Measurements from ENCODE around the gene GPR37.

The GPR37 gene

GRCh38 chr7:124718032-124718766 lies 47.4 kb downstream of the GPR37 start:
- no peaks in the 10 kb centered on the region for H3K36me3 ChIP-seq
- no peak overlapping the region for H3K27ac ChIP-seq
- TF ChIP-seq, protein P1, sequence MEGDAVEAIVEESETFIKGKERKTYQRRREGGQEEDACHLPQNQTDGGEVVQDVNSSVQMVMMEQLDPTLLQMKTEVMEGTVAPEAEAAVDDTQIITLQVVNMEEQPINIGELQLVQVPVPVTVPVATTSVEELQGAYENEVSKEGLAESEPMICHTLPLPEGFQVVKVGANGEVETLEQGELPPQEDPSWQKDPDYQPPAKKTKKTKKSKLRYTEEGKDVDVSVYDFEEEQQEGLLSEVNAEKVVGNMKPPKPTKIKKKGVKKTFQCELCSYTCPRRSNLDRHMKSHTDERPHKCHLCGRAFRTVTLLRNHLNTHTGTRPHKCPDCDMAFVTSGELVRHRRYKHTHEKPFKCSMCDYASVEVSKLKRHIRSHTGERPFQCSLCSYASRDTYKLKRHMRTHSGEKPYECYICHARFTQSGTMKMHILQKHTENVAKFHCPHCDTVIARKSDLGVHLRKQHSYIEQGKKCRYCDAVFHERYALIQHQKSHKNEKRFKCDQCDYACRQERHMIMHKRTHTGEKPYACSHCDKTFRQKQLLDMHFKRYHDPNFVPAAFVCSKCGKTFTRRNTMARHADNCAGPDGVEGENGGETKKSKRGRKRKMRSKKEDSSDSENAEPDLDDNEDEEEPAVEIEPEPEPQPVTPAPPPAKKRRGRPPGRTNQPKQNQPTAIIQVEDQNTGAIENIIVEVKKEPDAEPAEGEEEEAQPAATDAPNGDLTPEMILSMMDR (IDR thresholded peaks at IDR 0.05), result no peak
- DNase-seq, result no peak
- intact Hi-C loops (cut with DNase I; ENCODE audit: low total_unique reads), result loop anchor here (5.0 kb wide), 1 partner anchor 609 kb away; no protein-coding TSS in a partner anchor
- H3K4me3 ChIP-seq, result no peak overlapping the region
- H3K9me3 ChIP-seq, result no peaks in the 10 kb centered on the region
- H3K4me1 ChIP-seq, result peaks cover 0 to 8% (median 2%) of the 10 kb centered on the region in 4 donors
- no peaks in the 10 kb centered on the region for H3K27me3 ChIP-seq

- TF ChIP-seq, protein P1 (IDR thresholded peaks at IDR 0.05), result no peak
- no peak overlapping the region for H3K4me3 ChIP-seq
- H3K9me3 ChIP-seq, result no peaks in the 10 kb centered on the region
- H3K36me3 ChIP-seq, result no peaks in the 10 kb centered on the region
- intact Hi-C loops (cut with DNase I; ENCODE audit: low total_unique reads), result loop anchor here (5.0 kb wide), 1 partner anchor 610 kb away; no protein-coding TSS in a partner anchor
- peaks cover 0 to 21% (median 4%) of the 10 kb centered on the region in 4 donors for H3K4me1 ChIP-seq
- H3K27me3 ChIP-seq, result no peaks in the 10 kb centered on the region
- H3K27ac ChIP-seq, result no peak overlapping the region
- no peak for DNase-seq
Measured at GRCh38 chr7:124716894-124717293, 48.7 kb downstream of the GPR37 start.

DNA sequence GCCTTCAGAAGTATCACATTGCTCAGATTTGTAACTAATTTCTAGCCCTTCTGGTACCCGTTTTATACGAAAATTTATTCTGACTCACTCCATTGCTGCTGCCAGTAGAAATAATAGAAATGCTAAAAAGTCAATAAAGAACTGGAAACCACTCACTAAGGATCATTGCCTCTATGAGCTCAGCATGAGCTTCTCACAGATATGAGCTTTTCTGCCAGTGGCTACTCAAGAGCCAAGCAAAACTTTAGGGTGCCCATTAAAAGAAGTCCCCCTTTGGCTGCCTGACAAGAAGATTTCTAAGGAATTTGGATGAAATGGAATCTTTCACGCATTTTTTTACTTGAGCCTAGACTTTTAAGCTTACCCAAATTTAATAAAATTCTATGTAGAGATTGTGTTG lies 52.5 kb downstream of the GPR37 start:
- TF ChIP-seq, protein P1 (IDR thresholded peaks at IDR 0.05), result no peak
- Histone ChIP-seq H3K27me3 (no peaks in the 10 kb centered on the region), H3K4me3 (no peak overlapping the region), H3K9me3 (peaks cover 0 to 8% (median 0%) of the 10 kb centered on the region in 3 donors), H3K27ac (peak overlapping the region; percentile 1 to 23), H3K36me3 (no peaks in the 10 kb centered on the region), H3K4me1 (peaks cover 0 to 27% (median 4%) of the 10 kb centered on the region in 4 donors)
- intact Hi-C loops (cut with DNase I; ENCODE audit: low total_unique reads), result no loop called here
- no peak for DNase-seq

DNA sequence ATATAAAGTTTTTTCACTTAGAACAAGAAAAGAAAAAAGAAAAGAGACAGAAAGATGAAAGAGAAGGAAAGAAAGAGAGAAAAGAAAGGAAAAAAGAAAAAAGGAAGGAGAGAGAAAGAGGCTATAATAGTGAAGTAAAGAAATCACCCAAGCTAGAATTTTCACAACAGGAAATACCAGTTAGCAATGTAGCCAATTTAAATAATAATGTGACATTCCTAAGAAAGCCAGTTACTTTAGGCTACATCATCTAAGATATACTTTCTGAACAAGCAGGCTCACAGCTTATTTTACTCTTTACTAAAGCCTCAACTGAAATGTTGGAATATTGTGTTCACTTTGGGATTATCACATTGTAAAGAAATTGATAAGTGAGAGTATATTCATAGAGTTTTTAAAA lies 53.6 kb downstream of the GPR37 start:
- intact Hi-C loops (cut with DNase I; ENCODE audit: low total_unique reads), result no loop called here
- peaks cover 0 to 9% (median 0%) of the 10 kb centered on the region in 3 donors for H3K9me3 ChIP-seq
- no peaks in the 10 kb centered on the region for H3K36me3 ChIP-seq
- H3K27me3 ChIP-seq, result no peaks in the 10 kb centered on the region
- DNase-seq, result no peak
- TF ChIP-seq, protein P1 (IDR thresholded peaks at IDR 0.05), result no peak
- no peak overlapping the region for H3K4me3 ChIP-seq
- peaks cover 0 to 27% (median 4%) of the 10 kb centered on the region in 4 donors for H3K4me1 ChIP-seq
- no peak overlapping the region for H3K27ac ChIP-seq

DNA sequence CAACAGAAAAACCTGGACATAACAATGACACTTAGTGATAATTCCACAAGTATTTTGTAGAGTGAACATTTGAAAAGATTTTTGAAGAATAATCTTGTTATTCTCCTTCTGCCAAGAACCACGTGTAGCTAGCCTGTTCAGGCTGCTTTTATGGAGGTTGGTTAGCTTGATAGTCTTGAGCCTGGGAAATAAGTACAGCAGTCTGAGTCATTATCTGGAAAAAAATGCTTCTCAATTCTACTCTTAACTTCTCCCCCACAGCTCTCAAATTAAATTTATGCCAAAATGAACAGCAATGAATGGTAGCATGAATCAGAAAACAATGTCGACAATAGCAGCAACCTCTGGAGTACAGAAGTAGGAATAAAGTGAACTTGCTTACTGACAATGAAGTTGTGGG lies 63.2 kb downstream of the GPR37 start:
- H3K27ac ChIP-seq, result peak overlapping the region in 1 of 2 donors; percentile 36
- no peaks in the 10 kb centered on the region for H3K27me3 ChIP-seq
- H3K36me3 ChIP-seq, result no peaks in the 10 kb centered on the region
- intact Hi-C loops (cut with DNase I; ENCODE audit: low total_unique reads), result no loop called here
- peaks cover 0 to 16% (median 0%) of the 10 kb centered on the region in 4 donors for H3K4me1 ChIP-seq
- H3K9me3 ChIP-seq, result no peaks in the 10 kb centered on the region
- TF ChIP-seq, protein P1 (IDR thresholded peaks at IDR 0.05), result no peak
- no peak overlapping the region for H3K4me3 ChIP-seq
- DNase-seq, result no peak

All from tibial artery (tissue), 4 donors.